Fibroblast of lung (primary cell): ENCODE data around the gene NKAIN2. TPM values are rescaled to one million over a fixed set of nuclear protein-coding genes. Genes with fewer than 3 reads are reported as not detected.
A peak's percentile ranks its signal among the peaks of the same experiment; 100 is the strongest.

Experiments used
- DNase-seq, 2 donors: peaks; one replicate each; pipeline versions ENCODE4 v3.0.0 to v3.0.0-alpha.2; 2010; ENCODE audit warnings: low read depth in 2 of 2
- H2AFZ ChIP-seq: 2 replicates; pipeline ENCODE4 v1.5.1; 2012; ENCODE audit warnings: low read length, control low read depth, inconsistent platforms
- H3K27ac ChIP-seq: 2 replicates; pipeline ENCODE4 v1.5.1; 2011; ENCODE audit warnings: low read length, control low read depth; ENCODE audit not compliant: insufficient read depth
- H3K27me3 ChIP-seq: 2 replicates; pipeline ENCODE4 v1.5.1; 2011; ENCODE audit warnings: mild to moderate bottlenecking, low read length; ENCODE audit not compliant: control insufficient read depth, insufficient read depth
- H3K36me3 ChIP-seq: 2 replicates; pipeline ENCODE4 v1.5.1; 2011; ENCODE audit warnings: low read length; ENCODE audit not compliant: control insufficient read depth, insufficient read depth
- H3K4me1 ChIP-seq: 2 replicates; pipeline ENCODE4 v1.5.1; 2011; ENCODE audit warnings: low read length; ENCODE audit not compliant: control insufficient read depth, insufficient read depth; ENCODE audit errors: extremely low read depth
- H3K4me2 ChIP-seq: 2 replicates; pipeline ENCODE4 v1.5.1; 2011; ENCODE audit warnings: low read length, control low read depth; ENCODE audit not compliant: insufficient read depth; ENCODE audit errors: extremely low read depth
- H3K4me3 ChIP-seq, 4 experiments: fragments of 200-600 bp in 1 of 4; sonication (generic) in 1 of 4; replicated peaks in 1 of 4; 2 replicates each; pipeline ENCODE4 v1.5.1; 2011 to 2016; ENCODE audit warnings: low read length in 4 of 4, low read depth in 3 of 4, mild to moderate bottlenecking in 3 of 4, control low read depth in 2 of 4, inconsistent platforms in 1 of 4, mixed read lengths in 1 of 4; ENCODE audit not compliant: insufficient read depth in 1 of 4; ENCODE audit errors: control extremely low read depth in 1 of 4
- H3K79me2 ChIP-seq: 2 replicates; pipeline ENCODE4 v1.5.1; 2012; ENCODE audit warnings: mild to moderate bottlenecking, low read length, inconsistent platforms; ENCODE audit not compliant: control insufficient read depth, insufficient read depth
- H3K9ac ChIP-seq: 2 replicates; pipeline ENCODE4 v1.5.1; 2011; ENCODE audit warnings: mild to moderate bottlenecking, low read length, control low read depth; ENCODE audit not compliant: insufficient read depth
- H3K9me3 ChIP-seq: 2 replicates; pipeline ENCODE4 v1.5.1; 2012; ENCODE audit warnings: low read depth, low read length; ENCODE audit not compliant: control insufficient read depth, insufficient read depth
- H4K20me1 ChIP-seq: 2 replicates; pipeline ENCODE4 v1.5.1; 2011; ENCODE audit warnings: low read length; ENCODE audit not compliant: control insufficient read depth, insufficient read depth; ENCODE audit errors: extremely low read depth
- CTCF ChIP-seq, 2 donors: IDR thresholded peaks in 1 of 2; conservative IDR thresholded peaks in 1 of 2; 1 replicate in 1 of 2; 2 replicates in 1 of 2; pipeline ENCODE4 v1.5.1; 2011 to 2012; ENCODE audit warnings: low read length in 2 of 2, control low read depth in 1 of 2, inconsistent platforms in 1 of 2, low read depth in 1 of 2, mild to moderate bottlenecking in 1 of 2
- EZH2 ChIP-seq: IDR thresholded peaks from 2 replicates; pipeline ENCODE4 v1.5.1; 2012; ENCODE audit warnings: low read length, control low read depth, mild to moderate bottlenecking; ENCODE audit errors: missing control alignments
- polyA plus RNA-seq, 2 donors: library from polyadenylated mRNA; depleted of rRNA in 1 of 2; stranded (reverse) in 1 of 2; unstranded in 1 of 2; fragments of >200 nt; gene quantifications; 2 replicates each; pipeline ENCODE4 v1.2.1, GENCODE V29; 2011 to 2012; ENCODE audit warnings: missing spikeins in 1 of 2
- total RNA-seq: library from RNA; depleted of rRNA; stranded (reverse); fragments of >200 nt; gene quantifications from 2 replicates; pipeline ENCODE4 v1.2.1, GENCODE V29; 2014

The NKAIN2 gene
- total and polyA plus RNA-seq, 2 donors (not counting 1 experiment from before 2014, with no cell fraction given): not detected

GRCh38 chr6:124819346-124819745, 1015.7 kb downstream of the NKAIN2 start:
- Histone ChIP-seq H3K4me1 (no peaks in the 10 kb centered on the region), H3K27ac (no peak overlapping the region), H3K27me3 (no peaks in the 10 kb centered on the region), H3K9ac (no peak overlapping the region), H2AFZ (no peak overlapping the region), H3K4me2 (no peak overlapping the region), H4K20me1 (no peaks in the 10 kb centered on the region), H3K36me3 (no peaks in the 10 kb centered on the region), H3K79me2 (no peaks in the 10 kb centered on the region), H3K4me3 (no peak overlapping the region), H3K9me3 (no peaks in the 10 kb centered on the region)
- TF ChIP-seq CTCF (conservative IDR thresholded peaks at IDR 0.05 in 1 of 2, IDR thresholded peaks at IDR 0.05 in 1 of 2; ENCODE audit: low read depth in 1 of 2, low read length in 2 of 2) (no peak), EZH2 (no peak)
- peak in 1 of 2 donors; percentile 29 for DNase-seq

- no peak overlapping the region for H3K4me2 ChIP-seq
- no peak overlapping the region for H3K27ac ChIP-seq
- no peak for DNase-seq
- no peak overlapping the region for H3K4me3 ChIP-seq
- H3K9me3 ChIP-seq: no peaks in the 10 kb centered on the region
- H3K27me3 ChIP-seq: no peaks in the 10 kb centered on the region
- no peaks in the 10 kb centered on the region for H3K4me1 ChIP-seq
- no peak overlapping the region for H3K9ac ChIP-seq
- no peak overlapping the region for H2AFZ ChIP-seq
- no peaks in the 10 kb centered on the region for H3K36me3 ChIP-seq
- TF ChIP-seq CTCF (conservative IDR thresholded peaks at IDR 0.05 in 1 of 2, IDR thresholded peaks at IDR 0.05 in 1 of 2; ENCODE audit: low read depth in 1 of 2, low read length in 2 of 2): no peak
- no peak for TF ChIP-seq EZH2
- H4K20me1 ChIP-seq: no peaks in the 10 kb centered on the region
- no peaks in the 10 kb centered on the region for H3K79me2 ChIP-seq
Measured at GRCh38 chr6:124822204-124822613, 1018.5 kb downstream of the NKAIN2 start.

- no peak for DNase-seq
- Histone ChIP-seq H3K27ac (no peak overlapping the region), H3K27me3 (no peaks in the 10 kb centered on the region), H3K36me3 (no peaks in the 10 kb centered on the region), H3K9me3 (no peaks in the 10 kb centered on the region), H2AFZ (no peak overlapping the region), H3K9ac (no peak overlapping the region), H3K4me3 (no peak overlapping the region), H3K79me2 (no peaks in the 10 kb centered on the region), H3K4me1 (no peaks in the 10 kb centered on the region), H3K4me2 (no peak overlapping the region), H4K20me1 (no peaks in the 10 kb centered on the region)
- TF ChIP-seq EZH2: no peak
- TF ChIP-seq CTCF (conservative IDR thresholded peaks at IDR 0.05 in 1 of 2, IDR thresholded peaks at IDR 0.05 in 1 of 2; ENCODE audit: low read depth in 1 of 2, low read length in 2 of 2): no peak
Measured at GRCh38 chr6:124822721-124823120, 1019.1 kb downstream of the NKAIN2 start.
